Right hindlimb (tissue), 1 donor: ENCODE measurements around the gene COL4A1.

Source experiments
- DNase-seq: peaks from one replicate; pipeline ENCODE4 v3.0.0-alpha.2; 2018

The COL4A1 gene

DNA sequence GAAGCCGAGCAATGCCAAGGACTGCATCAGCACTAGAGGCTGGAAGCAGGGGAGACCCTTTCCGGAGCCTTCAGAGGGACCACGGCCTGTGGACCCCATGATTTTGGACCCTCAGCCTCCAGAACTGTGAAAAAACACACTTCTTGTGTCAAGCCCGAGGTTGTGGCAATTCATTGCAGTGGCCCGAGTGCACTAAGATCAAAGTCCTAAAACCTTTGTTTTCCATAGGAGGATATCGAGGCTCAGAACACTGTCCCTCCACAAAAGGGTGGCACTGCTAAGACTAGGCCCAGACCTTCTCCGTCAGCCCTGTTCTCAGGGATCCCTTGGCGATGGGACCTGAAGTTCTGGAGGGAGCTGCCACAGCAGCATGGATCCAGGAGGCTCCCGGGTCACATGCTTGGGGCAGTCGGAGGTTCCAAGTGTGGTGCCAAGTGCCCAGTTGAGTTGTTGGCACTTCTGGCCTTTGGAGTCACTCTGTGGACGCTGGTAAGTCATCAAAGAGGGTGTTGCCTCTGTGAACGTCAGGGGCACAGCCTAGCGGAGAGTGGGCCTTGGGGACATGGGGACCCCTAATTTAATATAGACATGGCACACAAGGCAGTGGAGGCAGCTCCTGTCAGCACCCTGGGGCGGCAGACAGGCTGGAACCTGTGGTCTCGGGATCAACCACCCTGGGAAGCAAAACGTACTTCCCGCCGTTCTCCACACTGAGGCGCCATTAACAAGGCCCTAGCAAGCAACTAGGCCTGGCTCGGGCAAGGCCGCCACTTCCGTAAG lies 199.2 kb downstream of the COL4A1 start:
- DNase-seq = no peak

DNA sequence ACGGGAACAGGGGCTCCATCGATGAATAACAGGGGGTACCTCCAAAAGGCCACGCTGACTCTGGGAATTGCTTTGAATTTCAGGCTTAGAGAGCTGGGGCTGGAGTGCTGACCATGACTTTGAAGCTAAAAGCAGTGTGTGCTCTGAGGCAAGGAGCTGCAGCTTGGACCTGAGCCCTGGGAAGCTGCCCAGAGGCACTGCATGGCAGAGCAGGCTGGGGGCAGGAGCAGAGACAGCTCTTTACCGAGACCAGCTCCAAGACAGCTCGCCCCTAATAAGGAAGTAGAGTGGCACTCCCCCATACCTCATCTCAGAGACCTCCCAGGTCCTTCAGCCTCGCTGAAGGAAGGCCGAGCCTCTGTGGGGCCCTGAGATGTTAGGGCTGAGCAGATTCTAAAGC lies 200.2 kb downstream of the COL4A1 start:
- DNase-seq = peak; percentile 43

DNA sequence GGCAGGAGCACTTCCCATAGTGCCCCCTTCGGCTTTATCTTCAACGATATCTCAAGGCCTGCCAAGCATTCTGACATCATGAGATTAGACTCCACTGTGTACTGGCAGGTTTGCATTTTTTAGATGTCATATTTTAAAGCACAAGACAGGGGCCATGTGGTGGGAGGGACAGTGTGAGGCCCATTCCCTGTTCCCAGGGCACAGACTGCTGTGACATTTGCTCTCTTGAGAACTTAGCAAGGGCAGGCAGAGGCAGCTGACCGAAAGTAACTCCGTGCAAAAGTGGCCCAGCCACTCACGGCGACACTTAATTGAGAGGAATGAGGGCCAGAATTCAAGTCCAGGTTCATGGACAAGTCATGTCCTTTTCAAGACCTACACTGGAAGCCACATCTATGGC lies 201.8 kb downstream of the COL4A1 start:
- DNase-seq = no peak

DNA sequence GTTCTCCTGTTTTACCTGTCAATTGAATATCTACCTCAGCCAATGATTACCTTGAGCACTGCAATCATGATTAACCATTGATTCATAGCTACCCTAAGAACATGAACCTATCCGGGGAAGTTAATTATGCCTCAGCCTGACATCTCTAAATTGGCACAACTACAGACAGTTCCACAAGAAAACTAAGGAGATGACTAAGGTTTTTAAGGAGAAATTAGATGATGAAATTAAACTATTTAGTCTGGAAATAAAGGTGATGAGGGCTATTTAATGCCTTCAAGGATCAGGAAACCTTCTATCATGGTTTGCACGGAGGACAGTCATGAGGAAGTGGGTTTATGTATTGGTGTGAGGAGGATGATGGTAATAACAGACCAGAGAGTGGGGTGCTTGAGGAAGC lies 203.4 kb downstream of the COL4A1 start:
- DNase-seq = no peak

GRCh38 chr13:110103026-110103425 lies 203.9 kb downstream of the COL4A1 start:
- no peak for DNase-seq

GRCh38 chr13:110102053-110102452 lies 204.9 kb downstream of the COL4A1 start:
- no peak for DNase-seq

GRCh38 chr13:110099922-110100321 lies 207.0 kb downstream of the COL4A1 start:
- DNase-seq = no peak
